ENCODE results near the gene HYLS1.

HYLS1 gene

GRCh38 chr11:125945011-125945796, 57.7 kb downstream of the HYLS1 start (continued):
- no peak for TF ChIP-seq RARB (CRISPR knock-in tag; IDR thresholded peaks at IDR 0.05)
- TF ChIP-seq, protein P1, sequence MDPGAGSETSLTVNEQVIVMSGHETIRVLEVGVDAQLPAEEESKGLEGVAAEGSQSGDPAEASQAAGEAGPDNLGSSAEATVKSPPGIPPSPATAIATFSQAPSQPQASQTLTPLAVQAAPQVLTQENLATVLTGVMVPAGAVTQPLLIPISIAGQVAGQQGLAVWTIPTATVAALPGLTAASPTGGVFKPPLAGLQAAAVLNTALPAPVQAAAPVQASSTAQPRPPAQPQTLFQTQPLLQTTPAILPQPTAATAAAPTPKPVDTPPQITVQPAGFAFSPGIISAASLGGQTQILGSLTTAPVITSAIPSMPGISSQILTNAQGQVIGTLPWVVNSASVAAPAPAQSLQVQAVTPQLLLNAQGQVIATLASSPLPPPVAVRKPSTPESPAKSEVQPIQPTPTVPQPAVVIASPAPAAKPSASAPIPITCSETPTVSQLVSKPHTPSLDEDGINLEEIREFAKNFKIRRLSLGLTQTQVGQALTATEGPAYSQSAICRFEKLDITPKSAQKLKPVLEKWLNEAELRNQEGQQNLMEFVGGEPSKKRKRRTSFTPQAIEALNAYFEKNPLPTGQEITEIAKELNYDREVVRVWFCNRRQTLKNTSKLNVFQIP (CRISPR knock-in tag; IDR thresholded peaks at IDR 0.05; ENCODE audit: borderline replicate concordance, low read depth): no peak
- TF ChIP-seq ARNTL (CRISPR knock-in tag; IDR thresholded peaks at IDR 0.05; ENCODE audit: borderline replicate concordance, low read depth): no peak
- TF ChIP-seq OSR1 (CRISPR knock-in tag; IDR thresholded peaks at IDR 0.05): no peak

DNA sequence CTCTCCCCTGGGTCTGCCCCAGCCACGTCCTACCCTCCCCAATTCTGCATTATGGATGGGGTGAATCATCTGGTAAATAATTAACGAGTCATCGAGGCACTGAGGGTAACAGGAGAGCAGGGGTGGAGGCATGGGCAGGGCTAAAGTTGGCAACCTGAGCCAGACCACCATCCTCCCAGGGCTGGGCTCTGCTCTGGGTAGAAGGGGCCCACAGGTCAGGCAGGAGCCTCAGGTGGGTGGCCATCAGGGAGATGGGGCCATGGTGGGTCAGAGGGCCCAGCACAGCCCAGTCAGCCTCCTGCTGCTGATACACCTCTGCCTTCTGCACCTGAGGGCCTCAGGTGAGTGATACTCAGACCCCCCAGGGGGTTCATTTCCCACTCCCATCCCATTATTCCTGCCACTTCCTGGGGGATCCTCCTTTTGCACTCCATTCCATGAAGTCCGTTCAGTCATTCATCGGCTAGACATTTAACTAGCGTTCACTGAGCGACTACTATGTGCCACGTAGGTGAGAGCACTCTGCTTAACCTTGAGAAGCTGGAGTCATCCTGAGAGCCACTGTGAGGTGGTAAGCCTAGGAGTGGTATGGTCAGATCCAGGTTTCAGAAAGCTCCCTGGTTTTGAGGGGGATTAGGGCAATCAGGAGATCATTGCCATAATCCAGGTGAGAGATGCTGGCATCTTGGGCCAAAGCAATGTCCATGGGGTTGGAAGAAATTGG, 58.5 kb downstream of the HYLS1 start, which contains the start of gene VSIG10L2:
Gene VSIG10L2, plus strand, starts transcription at position 248 of the 724 bp plus-strand sequence. Its CDS starts 12 bp downstream, at position 260.
- no peak for ATAC-seq
- TF ChIP-seq ISL1 (CRISPR knock-in tag; IDR thresholded peaks at IDR 0.05) (no peak), TOX (CRISPR knock-in tag; IDR thresholded peaks at IDR 0.05; ENCODE audit: borderline replicate concordance) (no peak), ESRRG (CRISPR knock-in tag; IDR thresholded peaks at IDR 0.05) (no peak), ZFP30 (CRISPR knock-in tag; IDR thresholded peaks at IDR 0.05) (no peak)

GRCh38 chr11:125946712-125947418, 59.4 kb downstream of the HYLS1 start:
- TF ChIP-seq TCF4 (CRISPR knock-in tag; IDR thresholded peaks at IDR 0.05; ENCODE audit: borderline replicate concordance): no peak
- TF ChIP-seq GLIS3 (CRISPR knock-in tag; IDR thresholded peaks at IDR 0.05): no peak
- TF ChIP-seq TOX (CRISPR knock-in tag; IDR thresholded peaks at IDR 0.05; ENCODE audit: borderline replicate concordance): no peak
- TF ChIP-seq OSR1 (CRISPR knock-in tag; IDR thresholded peaks at IDR 0.05): no peak
- TF ChIP-seq ZC3H10 (CRISPR knock-in tag; IDR thresholded peaks at IDR 0.05): no peak
- no peak for TF ChIP-seq ZNF8 (CRISPR knock-in tag; IDR thresholded peaks at IDR 0.05)
- TF ChIP-seq, protein P1 (CRISPR knock-in tag; IDR thresholded peaks at IDR 0.05; ENCODE audit: borderline replicate concordance, low read depth): no peak
- TF ChIP-seq, protein P2, sequence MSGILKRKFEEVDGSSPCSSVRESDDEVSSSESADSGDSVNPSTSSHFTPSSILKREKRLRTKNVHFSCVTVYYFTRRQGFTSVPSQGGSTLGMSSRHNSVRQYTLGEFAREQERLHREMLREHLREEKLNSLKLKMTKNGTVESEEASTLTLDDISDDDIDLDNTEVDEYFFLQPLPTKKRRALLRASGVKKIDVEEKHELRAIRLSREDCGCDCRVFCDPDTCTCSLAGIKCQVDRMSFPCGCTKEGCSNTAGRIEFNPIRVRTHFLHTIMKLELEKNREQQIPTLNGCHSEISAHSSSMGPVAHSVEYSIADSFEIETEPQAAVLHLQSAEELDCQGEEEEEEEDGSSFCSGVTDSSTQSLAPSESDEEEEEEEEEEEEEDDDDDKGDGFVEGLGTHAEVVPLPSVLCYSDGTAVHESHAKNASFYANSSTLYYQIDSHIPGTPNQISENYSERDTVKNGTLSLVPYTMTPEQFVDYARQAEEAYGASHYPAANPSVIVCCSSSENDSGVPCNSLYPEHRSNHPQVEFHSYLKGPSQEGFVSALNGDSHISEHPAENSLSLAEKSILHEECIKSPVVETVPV (CRISPR knock-in tag; IDR thresholded peaks at IDR 0.05): no peak
- TF ChIP-seq ESRRG (CRISPR knock-in tag; IDR thresholded peaks at IDR 0.05): no peak
- no peak for TF ChIP-seq ISL1 (CRISPR knock-in tag; IDR thresholded peaks at IDR 0.05)
- no peak for TF ChIP-seq RARB (CRISPR knock-in tag; IDR thresholded peaks at IDR 0.05)
- no peak for ATAC-seq

GRCh38 chr11:125947419-125948277, 60.2 kb downstream of the HYLS1 start:
- ATAC-seq: no peak
- no peak for TF ChIP-seq TCF4 (CRISPR knock-in tag; IDR thresholded peaks at IDR 0.05; ENCODE audit: borderline replicate concordance)
- TF ChIP-seq TOX (CRISPR knock-in tag; IDR thresholded peaks at IDR 0.05; ENCODE audit: borderline replicate concordance): no peak
- TF ChIP-seq ZFP3 (CRISPR knock-in tag; IDR thresholded peaks at IDR 0.05): no peak
- TF ChIP-seq OSR1 (CRISPR knock-in tag; IDR thresholded peaks at IDR 0.05): no peak
- no peak for TF ChIP-seq BACH2 (CRISPR knock-in tag; IDR thresholded peaks at IDR 0.05; ENCODE audit: borderline replicate concordance)
- no peak for TF ChIP-seq TSHZ2 (CRISPR knock-in tag; IDR thresholded peaks at IDR 0.05)
- no peak for TF ChIP-seq GLIS3 (CRISPR knock-in tag; IDR thresholded peaks at IDR 0.05)
- TF ChIP-seq, protein P3, sequence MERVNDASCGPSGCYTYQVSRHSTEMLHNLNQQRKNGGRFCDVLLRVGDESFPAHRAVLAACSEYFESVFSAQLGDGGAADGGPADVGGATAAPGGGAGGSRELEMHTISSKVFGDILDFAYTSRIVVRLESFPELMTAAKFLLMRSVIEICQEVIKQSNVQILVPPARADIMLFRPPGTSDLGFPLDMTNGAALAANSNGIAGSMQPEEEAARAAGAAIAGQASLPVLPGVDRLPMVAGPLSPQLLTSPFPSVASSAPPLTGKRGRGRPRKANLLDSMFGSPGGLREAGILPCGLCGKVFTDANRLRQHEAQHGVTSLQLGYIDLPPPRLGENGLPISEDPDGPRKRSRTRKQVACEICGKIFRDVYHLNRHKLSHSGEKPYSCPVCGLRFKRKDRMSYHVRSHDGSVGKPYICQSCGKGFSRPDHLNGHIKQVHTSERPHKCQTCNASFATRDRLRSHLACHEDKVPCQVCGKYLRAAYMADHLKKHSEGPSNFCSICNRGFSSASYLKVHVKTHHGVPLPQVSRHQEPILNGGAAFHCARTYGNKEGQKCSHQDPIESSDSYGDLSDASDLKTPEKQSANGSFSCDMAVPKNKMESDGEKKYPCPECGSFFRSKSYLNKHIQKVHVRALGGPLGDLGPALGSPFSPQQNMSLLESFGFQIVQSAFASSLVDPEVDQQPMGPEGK (CRISPR knock-in tag; IDR thresholded peaks at IDR 0.05; ENCODE audit: borderline replicate concordance): no peak
- TF ChIP-seq ESRRG (CRISPR knock-in tag; IDR thresholded peaks at IDR 0.05): no peak

All from SK-N-SH treated with all-trans-retinoic acid at 6 μM for 48 hours (cell line).